ENCODE measurements around the gene DEPP1. TPM values are rescaled to one million over a fixed set of nuclear protein-coding genes. Genes with fewer than 3 reads are reported as not detected.

Gene DEPP1
- total and polyA plus RNA-seq, 5 donors from 2014 or later, result 0.44 TPM; not detected in 4

DNA sequence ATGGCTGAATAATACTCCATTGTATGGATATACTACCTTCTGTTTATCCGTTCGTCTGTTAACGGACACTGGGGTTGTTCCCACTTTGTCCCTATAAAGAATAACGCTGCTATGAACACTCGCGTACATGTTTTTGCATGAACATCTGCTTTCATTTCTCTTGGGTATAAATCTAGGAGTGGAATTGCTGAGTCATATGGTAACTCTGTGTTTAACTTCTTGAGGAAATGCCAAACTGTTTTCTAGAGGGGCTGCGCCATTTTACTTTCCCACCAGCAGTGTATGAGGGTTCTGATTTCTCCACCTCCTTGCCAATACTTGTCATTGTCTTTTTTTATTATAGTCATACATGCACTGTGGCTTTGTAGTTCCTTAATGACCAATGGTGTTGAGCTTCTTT is 39.7 kb downstream of the DEPP1 start:
- H3K27ac Mint-ChIP-seq, result no peak overlapping the region
- H3K36me3 Mint-ChIP-seq, result peaks cover 3% of the 10 kb centered on the region
- peaks cover 3 to 15% (median 5%) of the 10 kb centered on the region in 7 donors for H3K9me3 Mint-ChIP-seq
- Histone ChIP-seq H3K36me3 (ENCODE audit: control insufficient read depth, insufficient read depth, low read length) (no peaks in the 10 kb centered on the region), H3K4me1 (ENCODE audit: control insufficient read depth, insufficient read depth, low read length, poor library complexity, severe bottlenecking) (no peaks in the 10 kb centered on the region), H3K4me3 (ENCODE audit: low read depth, low read length) (no peak overlapping the region), H3K27ac (ENCODE audit: insufficient read depth, low read length, poor library complexity, severe bottlenecking) (no peak overlapping the region), H3K27me3 (ENCODE audit: control insufficient read depth, insufficient read depth, low read length) (peaks cover 4% of the 10 kb centered on the region), H3K9me3 (ENCODE audit: control insufficient read depth in 2 of 2, low read length in 2 of 2) (peaks cover 0 to 3% of the 10 kb centered on the region in 2 experiments)
- no peak overlapping the region for H3K4me3 Mint-ChIP-seq
- peaks cover 0 to 6% (median 0%) of the 10 kb centered on the region in 4 donors for H3K4me1 Mint-ChIP-seq
- ATAC-seq (ENCODE audit: low read depth in 2 of 2) (no peak), DNase-seq (no peak)
- H3K27me3 Mint-ChIP-seq, result peaks cover 4% of the 10 kb centered on the region

DNA sequence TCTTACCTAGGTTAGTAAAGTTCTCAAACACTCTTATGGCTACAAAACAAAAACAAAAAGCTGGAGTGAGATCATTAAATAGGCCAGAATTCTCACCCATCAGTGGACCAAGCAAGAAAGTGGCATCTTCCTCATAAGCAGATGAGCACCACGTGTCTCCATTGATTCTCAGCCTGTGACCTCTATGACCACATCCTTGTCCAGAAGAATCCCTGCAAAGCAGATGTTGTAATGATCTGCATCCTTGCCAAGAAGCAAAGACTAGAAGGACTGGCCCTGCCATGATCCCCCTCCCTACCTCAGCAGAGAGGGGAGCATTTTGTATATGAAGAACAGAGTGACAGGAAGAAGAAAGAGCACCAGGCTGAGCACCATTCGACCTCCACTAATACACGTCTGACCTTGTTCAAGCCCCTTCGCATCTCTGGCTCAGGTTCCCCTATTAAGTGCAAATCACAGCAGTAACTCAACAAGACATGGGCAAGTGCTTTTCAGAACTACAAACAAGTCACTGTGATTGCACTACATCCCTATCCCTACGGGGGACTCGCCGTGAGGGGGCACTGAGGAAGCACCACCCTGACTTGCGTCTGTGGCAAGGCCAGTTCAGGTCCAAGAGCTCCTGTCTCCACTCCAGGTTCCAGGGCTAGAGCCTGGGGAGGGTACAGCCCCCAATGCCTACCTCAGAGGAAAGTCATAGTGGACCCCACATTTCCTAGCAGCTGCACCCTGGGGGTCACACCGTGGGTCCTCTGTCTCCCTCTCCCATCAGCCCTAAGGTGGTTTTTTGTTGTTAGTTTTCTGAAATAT is 41.2 kb downstream of the DEPP1 start:
- ATAC-seq (ENCODE audit: low read depth in 2 of 2) (no peak), DNase-seq (no peak)
- Mint-ChIP-seq H3K4me3 (no peak overlapping the region), H3K27ac (no peak overlapping the region), H3K27me3 (peaks cover 4% of the 10 kb centered on the region), H3K9me3 (peaks cover 0 to 12% (median 2%) of the 10 kb centered on the region in 7 donors), H3K36me3 (peaks cover 3% of the 10 kb centered on the region), H3K4me1 (peaks cover 0 to 6% (median 0%) of the 10 kb centered on the region in 4 donors)
- no peak overlapping the region for H3K27ac ChIP-seq (ENCODE audit: insufficient read depth, low read length, poor library complexity, severe bottlenecking)
- no peaks in the 10 kb centered on the region for H3K4me1 ChIP-seq (ENCODE audit: control insufficient read depth, insufficient read depth, low read length, poor library complexity, severe bottlenecking)
- H3K36me3 ChIP-seq (ENCODE audit: control insufficient read depth, insufficient read depth, low read length), result no peaks in the 10 kb centered on the region
- peaks cover 2% of the 10 kb centered on the region for H3K27me3 ChIP-seq (ENCODE audit: control insufficient read depth, insufficient read depth, low read length)
- H3K4me3 ChIP-seq (ENCODE audit: low read depth, low read length), result no peak overlapping the region
- H3K9me3 ChIP-seq (ENCODE audit: control insufficient read depth in 2 of 2, low read length in 2 of 2), result no peaks in the 10 kb centered on the region

DNA sequence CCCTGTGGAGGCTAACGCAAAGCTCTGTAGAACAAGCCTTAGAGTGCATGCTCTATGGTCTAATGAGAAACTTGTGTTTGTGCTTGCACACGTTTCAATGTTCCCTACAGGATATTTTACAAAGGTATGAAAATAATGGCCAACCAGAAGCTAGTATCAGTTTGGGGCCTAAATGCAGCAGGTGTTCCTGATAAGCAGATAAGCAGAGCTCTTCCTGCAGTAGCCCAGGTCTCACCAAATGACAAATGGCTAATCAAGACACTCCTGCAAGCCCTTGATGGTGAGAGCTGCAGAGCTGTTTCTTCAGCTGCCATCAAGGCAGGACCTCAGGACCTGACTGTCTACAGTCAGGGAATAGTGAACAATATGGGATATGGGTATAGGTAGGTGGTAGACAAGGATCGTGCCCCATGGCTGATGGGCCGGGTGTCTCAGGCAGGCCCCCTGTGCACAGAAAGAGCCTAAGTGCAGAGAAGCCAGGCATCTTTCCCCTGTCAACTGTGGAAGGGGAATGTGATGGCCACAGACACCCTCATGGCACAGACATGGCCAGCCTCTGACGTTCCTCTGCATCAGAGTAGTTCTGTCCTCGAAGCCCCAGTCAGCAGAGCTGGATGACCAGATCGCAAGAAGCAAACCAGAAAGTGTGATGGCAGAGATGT is 42.2 kb downstream of the DEPP1 start:
- no peaks in the 10 kb centered on the region for H3K9me3 ChIP-seq (ENCODE audit: control insufficient read depth in 2 of 2, low read length in 2 of 2)
- H3K4me1 ChIP-seq (ENCODE audit: control insufficient read depth, insufficient read depth, low read length, poor library complexity, severe bottlenecking), result no peaks in the 10 kb centered on the region
- H3K36me3 ChIP-seq (ENCODE audit: control insufficient read depth, insufficient read depth, low read length), result no peaks in the 10 kb centered on the region
- H3K4me3 ChIP-seq (ENCODE audit: low read depth, low read length), result no peak overlapping the region
- peaks cover 0 to 12% (median under 1%) of the 10 kb centered on the region in 7 donors for H3K9me3 Mint-ChIP-seq
- ATAC-seq (ENCODE audit: low read depth in 2 of 2) (no peak), DNase-seq (no peak)
- H3K4me3 Mint-ChIP-seq, result peak overlapping the region in 1 of 4 donors; percentile 14
- no peak overlapping the region for H3K27ac ChIP-seq (ENCODE audit: insufficient read depth, low read length, poor library complexity, severe bottlenecking)
- peaks cover 2% of the 10 kb centered on the region for H3K27me3 ChIP-seq (ENCODE audit: control insufficient read depth, insufficient read depth, low read length)
- peaks cover 0 to 6% (median 0%) of the 10 kb centered on the region in 4 donors for H3K4me1 Mint-ChIP-seq
- H3K36me3 Mint-ChIP-seq, result peaks cover 3% of the 10 kb centered on the region
- no peak overlapping the region for H3K27ac Mint-ChIP-seq
- H3K27me3 Mint-ChIP-seq, result peaks cover 4% of the 10 kb centered on the region

DNA sequence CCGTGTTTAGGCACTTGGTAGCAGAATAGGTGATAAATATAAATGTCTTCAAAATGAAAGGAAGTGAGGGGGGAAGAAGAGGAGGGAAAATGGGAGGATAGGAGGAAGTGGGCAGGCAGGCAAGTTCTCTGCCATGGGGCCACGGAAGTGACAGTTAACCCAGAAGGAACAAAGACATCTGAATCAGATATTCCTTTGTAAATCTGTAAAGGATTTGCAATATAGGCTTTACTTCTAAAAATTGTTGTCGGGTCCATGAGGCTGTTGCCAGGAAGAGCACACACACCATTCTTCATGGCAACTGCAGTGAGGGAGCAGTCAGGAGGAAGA is 42.7 kb downstream of the DEPP1 start:
- DNase-seq, result no peak
- Mint-ChIP-seq H3K4me3 (no peak overlapping the region), H3K27ac (peak overlapping the region in 1 of 3 donors; percentile 26), H3K9me3 (peaks cover 0 to 12% (median 0%) of the 10 kb centered on the region in 7 donors), H3K27me3 (peaks cover 4% of the 10 kb centered on the region), H3K4me1 (peaks cover 0 to 6% (median 0%) of the 10 kb centered on the region in 4 donors), H3K36me3 (peaks cover 3% of the 10 kb centered on the region)
- ATAC-seq (ENCODE audit: low read depth in 2 of 2), result no peak
- H3K27ac ChIP-seq (ENCODE audit: insufficient read depth, low read length, poor library complexity, severe bottlenecking), result no peak overlapping the region
- H3K27me3 ChIP-seq (ENCODE audit: control insufficient read depth, insufficient read depth, low read length), result no peaks in the 10 kb centered on the region
- no peak overlapping the region for H3K4me3 ChIP-seq (ENCODE audit: low read depth, low read length)
- H3K36me3 ChIP-seq (ENCODE audit: control insufficient read depth, insufficient read depth, low read length), result no peaks in the 10 kb centered on the region
- no peaks in the 10 kb centered on the region for H3K4me1 ChIP-seq (ENCODE audit: control insufficient read depth, insufficient read depth, low read length, poor library complexity, severe bottlenecking)
- H3K9me3 ChIP-seq (ENCODE audit: control insufficient read depth in 2 of 2, low read length in 2 of 2), result no peaks in the 10 kb centered on the region

DNA sequence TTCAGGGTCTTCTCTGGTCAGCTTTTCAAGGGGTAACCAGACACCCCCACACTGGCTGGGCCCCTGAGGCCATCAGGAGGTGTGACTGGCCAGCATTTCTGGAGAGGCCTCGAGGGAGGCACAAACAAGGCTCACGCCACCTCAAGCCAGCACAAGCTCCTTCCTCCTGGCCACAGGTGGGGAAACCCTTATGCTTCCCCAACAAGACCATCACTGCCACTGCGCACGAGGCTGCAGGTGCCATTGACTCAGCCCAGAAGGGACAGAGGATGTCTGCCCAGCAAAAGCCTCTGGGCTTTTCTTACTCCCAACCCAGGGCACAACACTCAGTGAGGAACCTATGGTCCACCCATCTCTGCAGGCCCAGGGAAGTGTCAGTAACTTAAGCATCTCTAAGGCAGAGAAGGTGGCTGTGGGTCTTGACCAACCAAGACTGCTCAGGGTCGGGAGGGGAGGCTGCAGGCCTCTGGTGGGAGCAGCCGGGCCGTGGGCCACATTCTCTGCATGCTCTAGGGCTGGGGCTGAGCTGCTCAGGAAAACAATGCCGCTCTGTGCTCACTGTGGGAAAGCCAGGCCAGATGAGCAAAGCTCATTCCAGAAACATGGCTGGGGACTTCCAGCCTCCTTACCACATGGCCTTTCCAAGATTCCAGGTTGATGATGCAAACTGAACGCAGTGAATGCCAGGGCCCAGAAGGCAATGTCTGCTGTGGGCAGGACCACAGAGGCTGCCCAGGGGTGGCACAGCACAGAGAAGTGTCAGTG is 43.2 kb downstream of the DEPP1 start:
- ATAC-seq (ENCODE audit: low read depth in 2 of 2) (no peak), DNase-seq (no peak)
- no peaks in the 10 kb centered on the region for H3K9me3 ChIP-seq (ENCODE audit: control insufficient read depth in 2 of 2, low read length in 2 of 2)
- H3K4me3 ChIP-seq (ENCODE audit: low read depth, low read length), result no peak overlapping the region
- Mint-ChIP-seq H3K9me3 (peaks cover 0 to 8% (median 0%) of the 10 kb centered on the region in 7 donors), H3K27me3 (peaks cover 4% of the 10 kb centered on the region), H3K27ac (peak overlapping the region in 1 of 3 donors; percentile 26), H3K4me3 (no peak overlapping the region), H3K36me3 (peaks cover 3% of the 10 kb centered on the region), H3K4me1 (peaks cover 0 to 6% (median 0%) of the 10 kb centered on the region in 4 donors)
- H3K36me3 ChIP-seq (ENCODE audit: control insufficient read depth, insufficient read depth, low read length), result no peaks in the 10 kb centered on the region
- no peaks in the 10 kb centered on the region for H3K4me1 ChIP-seq (ENCODE audit: control insufficient read depth, insufficient read depth, low read length, poor library complexity, severe bottlenecking)
- H3K27me3 ChIP-seq (ENCODE audit: control insufficient read depth, insufficient read depth, low read length), result no peaks in the 10 kb centered on the region
- H3K27ac ChIP-seq (ENCODE audit: insufficient read depth, low read length, poor library complexity, severe bottlenecking), result no peak overlapping the region

DNA sequence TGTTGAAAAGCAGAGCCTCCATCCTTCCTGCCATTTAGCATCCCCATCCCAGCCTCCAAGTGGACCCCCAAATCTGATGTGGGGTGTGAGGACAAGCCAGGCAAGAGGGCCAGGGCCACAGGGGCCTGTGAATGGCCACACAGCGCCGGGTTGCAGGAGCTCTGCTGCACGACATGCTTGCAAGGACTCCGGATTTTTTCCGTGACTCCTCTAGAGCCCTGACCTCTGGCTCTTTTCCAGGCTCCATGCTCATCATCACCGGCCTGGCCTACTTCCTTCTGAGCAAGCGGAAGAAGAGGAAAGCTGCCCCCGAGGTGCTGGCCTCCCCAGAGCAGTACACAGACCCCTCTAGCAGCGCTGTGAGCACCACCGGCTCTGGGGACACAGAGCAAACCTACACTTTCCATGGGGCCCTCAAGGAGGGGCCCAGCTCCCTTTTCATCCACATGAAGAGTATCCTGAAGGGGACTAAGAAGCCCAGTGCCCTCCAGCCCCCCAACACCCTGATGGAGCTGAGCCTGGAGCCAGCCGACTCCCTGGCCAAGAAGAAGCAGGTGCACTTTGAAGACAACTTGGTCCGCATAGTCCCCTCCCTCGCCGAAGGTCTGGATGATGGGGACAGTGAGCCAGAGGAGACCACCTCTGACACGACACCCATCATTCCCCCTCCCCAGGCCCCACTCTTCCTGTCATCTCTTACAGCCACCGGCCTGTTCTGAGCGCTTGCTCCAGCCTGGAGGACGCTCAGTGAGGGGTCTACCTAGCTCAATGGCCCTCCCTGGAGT is 44.0 kb downstream of the DEPP1 start:
- H3K4me1 Mint-ChIP-seq, result peaks cover 0 to 6% (median 0%) of the 10 kb centered on the region in 4 donors
- peaks cover 4% of the 10 kb centered on the region for H3K27me3 Mint-ChIP-seq
- no peaks in the 10 kb centered on the region for H3K36me3 ChIP-seq (ENCODE audit: control insufficient read depth, insufficient read depth, low read length)
- H3K9me3 Mint-ChIP-seq, result peaks cover 0 to 6% (median 0%) of the 10 kb centered on the region in 7 donors
- H3K27ac ChIP-seq (ENCODE audit: insufficient read depth, low read length, poor library complexity, severe bottlenecking), result no peak overlapping the region
- H3K4me1 ChIP-seq (ENCODE audit: control insufficient read depth, insufficient read depth, low read length, poor library complexity, severe bottlenecking), result no peaks in the 10 kb centered on the region
- no peak for ATAC-seq (ENCODE audit: low read depth in 2 of 2)
- H3K27me3 ChIP-seq (ENCODE audit: control insufficient read depth, insufficient read depth, low read length), result no peaks in the 10 kb centered on the region
- no peak for DNase-seq
- H3K36me3 Mint-ChIP-seq, result peaks cover 3% of the 10 kb centered on the region
- H3K27ac Mint-ChIP-seq, result no peak overlapping the region
- H3K4me3 Mint-ChIP-seq, result no peak overlapping the region
- no peak overlapping the region for H3K4me3 ChIP-seq (ENCODE audit: low read depth, low read length)
- H3K9me3 ChIP-seq (ENCODE audit: control insufficient read depth in 2 of 2, low read length in 2 of 2), result no peaks in the 10 kb centered on the region
